Stimulated activated CD8-positive, alpha-beta memory T cell treated with anti-CD3 and anti-CD28 coated beads, Interleukin-2, amount 100 ng/mL, for 1 hour (primary cell): ENCODE measurements around the gene MESD.
"Not testable (repeated sequence)": the region's sequence is repeated elsewhere in the genome, so short reads cannot be mapped to it uniquely, and the experiment has no call there.

Source experiments
- DNase-seq, 2 donors: peaks; one replicate each; pipeline ENCODE4 v3.0.0-alpha.2; 2020; ENCODE audit warnings: low read depth in 2 of 2

Gene MESD

DNA sequence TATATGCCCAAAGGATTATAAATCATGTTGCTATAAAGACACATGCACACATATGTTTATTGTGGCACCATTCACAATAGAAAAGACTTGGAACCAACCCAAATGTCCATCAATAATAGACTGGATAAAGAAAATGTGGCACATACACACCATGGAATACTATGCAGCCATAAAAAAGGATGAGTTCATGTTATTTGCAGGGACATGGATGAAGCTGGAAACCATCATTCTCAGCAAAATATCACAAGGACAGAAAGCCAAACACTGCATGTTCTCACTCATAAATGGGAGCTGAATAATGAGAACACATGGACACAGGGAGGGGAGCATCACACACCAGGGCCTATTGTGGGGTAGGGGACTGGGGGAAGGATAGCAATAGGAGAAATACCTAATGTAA lies 24.2 kb downstream of the MESD start:
- DNase-seq = not testable (repeated sequence)

DNA sequence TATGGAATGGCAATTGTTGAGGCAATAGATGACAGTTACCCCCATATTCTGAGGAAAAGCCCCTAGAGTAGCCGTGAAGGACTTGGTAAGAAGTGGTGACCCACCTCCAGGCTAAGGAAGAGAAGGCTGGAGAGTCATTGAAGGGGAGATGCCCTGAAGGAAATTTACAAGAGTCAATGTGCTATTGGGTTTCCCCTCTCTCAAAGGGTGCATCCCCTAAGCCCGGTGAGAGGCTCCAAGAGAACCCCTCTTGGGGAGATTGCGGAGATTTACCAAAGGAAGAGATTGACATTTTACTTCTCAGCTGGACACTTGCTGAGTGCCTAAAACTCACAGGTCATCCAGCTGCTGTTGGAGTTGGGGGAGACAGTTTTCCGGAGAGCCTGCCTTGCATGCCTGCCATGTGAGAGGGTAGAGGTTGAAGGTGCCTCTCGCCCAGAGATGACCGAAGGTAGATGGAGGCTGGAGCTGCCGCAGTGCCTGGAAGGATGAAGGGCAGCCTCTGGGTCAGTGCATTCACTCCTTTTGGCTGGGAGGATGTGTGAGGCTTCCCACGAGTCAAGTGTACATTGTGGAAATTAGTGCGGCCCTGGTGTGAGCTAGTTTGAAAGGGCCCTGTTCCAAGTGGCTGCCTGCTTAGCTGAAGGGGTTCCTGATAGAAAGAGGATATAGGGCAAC lies 30.7 kb downstream of the MESD start:
- DNase-seq = no peak

DNA sequence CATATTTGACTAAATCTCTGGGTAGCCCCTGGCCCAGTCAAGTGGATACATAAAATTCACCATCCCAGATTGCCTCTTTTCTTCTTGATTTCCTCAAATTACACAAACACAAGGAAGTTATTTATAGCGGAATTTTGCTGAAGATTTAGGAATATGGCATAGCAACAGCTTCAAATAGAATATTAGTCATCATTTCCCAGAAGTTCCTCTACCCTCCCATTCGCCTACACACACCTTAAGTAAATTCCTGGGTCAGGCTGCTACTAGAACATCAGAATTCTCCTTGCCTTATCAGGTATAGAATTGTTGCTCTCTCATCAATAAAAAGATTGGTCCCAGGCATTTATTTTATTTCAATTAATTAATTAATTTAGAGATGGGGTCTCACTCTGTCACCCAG lies 31.6 kb downstream of the MESD start:
- DNase-seq = no peak

DNA sequence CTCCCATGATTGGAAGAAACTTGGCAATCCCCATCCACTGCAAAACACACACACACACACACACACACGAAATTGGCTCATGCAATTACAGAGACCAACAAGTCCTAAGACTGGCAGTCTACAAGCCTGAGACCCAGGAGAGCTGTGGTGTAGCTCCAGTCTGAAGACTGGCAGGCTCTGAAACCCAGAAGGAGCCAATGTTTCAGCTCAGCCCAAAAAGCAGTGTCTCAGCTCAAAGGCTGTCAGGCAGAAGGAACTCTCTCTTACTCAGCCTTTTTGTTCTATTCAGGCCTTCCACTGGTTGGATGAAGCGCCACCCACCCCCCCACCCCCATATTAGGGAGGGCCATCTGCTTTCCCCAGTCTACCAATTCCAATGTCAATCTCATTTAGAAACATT lies 32.1 kb downstream of the MESD start:
- no peak for DNase-seq

DNA sequence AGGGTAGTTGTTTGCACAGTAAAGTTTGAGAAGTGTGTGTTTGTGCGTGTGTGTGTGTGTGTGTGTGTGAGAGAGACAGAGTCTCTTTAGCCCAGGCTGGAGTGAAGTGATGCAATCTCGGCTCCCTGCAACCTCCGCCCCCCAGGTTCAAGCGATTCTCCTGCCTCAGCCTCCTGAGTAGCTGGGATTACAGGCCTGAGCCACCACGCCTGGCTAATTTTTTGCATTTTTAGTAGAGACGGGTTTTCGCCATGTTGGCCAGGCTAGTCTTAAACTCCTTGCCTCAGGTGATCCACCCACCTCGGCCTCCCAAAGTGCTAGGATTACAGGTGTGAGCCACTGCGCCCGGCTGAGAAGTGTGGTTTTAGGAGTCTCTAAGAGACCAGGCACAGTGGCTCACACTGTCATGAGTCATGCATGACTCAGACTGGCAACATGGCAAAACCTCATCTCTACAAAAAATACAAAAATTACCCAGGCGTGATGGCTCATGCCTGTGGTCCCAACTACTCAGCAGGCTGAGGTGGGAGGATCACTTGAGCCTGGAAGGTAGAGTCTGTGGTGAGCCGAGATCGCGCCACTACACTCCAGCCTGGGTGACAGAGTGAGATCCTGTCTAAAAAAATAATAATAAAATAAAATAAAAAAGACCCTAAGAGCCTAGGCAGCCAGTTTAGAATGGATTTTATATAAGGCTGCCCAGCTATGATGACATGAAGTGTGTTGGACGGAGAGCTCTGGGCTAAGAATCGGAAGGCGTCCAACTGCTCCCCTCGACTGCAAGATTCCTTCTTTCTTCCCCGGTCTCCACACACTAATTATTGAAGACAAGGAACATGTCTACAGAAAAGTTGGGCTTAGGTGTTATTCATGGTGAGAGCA lies 33.8 kb downstream of the MESD start:
- DNase-seq = not testable (repeated sequence)

DNA sequence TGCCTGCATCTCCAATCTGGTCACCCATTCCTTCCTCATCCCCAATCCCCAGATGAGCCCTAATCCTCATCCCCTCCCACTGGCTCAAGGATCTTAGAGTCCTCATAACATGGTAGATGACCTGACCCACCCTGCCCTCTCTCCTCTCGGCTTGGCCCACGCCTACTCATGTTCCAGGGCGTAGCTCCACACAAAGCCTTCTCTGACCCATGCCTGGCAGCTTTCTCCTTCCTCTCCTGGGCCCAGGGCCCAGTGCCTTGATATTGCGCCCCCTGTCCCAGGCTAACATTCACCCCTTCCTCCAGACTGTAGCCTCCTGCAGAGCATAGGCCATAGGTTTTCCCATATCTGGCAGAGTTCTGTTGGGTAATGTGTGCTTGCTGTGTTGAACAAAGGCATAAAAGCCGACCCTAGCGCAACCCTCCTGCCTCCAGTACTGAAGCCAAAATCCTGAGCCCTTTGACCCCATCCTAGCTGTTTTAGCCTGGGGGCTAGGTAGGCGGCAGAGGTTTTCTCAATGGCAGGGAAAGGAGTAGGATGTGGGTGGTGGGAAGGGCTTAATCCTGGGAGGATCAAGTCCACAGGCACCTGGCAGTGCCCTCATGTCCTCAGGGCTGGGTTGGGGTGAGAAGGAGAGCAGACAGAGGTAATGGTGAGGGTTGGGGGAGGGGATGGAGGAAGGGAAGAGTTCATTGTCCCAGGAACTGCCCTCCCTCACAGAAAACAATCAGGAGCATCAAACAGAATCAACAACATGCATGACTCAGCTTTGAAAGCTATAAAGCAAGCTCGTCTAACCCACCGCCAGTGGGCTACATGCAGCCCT lies 35.5 kb downstream of the MESD start:
- no peak for DNase-seq

DNA sequence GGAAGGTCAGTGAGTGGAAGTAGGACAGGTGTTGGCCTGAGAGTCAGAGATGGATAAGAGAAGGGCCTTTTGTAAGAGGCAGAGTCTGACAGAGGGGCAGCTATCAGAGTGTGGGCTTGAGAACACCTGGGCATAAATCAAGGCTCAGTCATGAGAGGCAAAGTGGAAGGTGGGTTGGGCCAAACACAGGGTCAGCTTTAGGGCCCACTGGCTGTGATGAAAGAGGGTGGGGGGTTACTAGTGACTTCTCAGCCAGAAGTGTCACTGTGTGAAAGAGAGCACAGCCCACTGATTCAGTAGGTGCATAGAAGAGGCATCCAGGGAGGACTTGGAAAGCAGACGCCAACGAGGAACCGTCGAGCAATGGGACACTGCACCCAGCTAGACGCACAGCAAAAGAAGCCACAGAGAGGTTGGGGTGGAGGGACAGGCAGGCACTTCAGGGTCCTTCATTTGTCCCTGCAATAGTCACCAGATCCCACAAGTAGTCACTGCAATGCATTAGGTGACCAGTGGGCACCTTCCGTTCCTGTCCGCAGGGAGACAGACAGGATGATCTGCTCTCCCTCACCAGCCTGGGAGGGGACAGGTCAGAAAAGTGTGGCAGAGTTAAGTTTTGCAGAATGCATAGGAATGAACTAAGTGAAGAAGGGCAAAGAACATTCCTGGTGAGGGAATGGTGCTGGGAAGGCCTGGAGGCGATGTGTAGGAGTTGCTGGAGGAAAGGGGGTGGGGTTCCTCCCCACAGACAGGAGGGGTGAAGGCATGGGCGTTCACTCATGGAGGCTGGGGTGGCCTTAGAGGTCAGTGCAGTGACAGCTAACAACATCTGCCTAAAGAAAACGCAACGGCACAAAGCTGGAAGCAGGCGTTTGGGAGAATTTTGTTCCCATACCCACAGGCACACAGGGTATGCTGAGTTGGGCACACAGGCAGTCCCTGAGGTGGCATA lies 36.3 kb downstream of the MESD start:
- no peak for DNase-seq

DNA sequence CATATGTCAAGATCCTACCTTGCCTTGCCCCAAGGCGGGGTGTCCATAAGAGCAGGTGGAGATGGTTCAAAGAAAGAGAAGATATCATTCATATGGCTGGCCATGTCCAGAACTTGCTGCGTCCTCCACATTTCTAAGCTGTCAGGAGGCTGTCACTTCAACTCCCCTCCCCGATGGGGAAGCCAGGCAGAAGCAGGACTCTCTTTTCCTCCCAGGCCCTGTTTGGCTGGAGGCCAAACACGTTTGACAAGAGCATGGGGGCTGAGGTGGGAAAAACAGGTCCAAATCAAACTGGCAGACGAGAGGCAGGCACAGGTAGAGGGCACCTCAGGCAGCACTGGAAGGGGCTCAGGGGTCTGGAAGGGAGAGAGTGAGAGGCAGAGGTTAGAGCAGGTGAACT lies 37.7 kb downstream of the MESD start:
- DNase-seq = no peak

DNA sequence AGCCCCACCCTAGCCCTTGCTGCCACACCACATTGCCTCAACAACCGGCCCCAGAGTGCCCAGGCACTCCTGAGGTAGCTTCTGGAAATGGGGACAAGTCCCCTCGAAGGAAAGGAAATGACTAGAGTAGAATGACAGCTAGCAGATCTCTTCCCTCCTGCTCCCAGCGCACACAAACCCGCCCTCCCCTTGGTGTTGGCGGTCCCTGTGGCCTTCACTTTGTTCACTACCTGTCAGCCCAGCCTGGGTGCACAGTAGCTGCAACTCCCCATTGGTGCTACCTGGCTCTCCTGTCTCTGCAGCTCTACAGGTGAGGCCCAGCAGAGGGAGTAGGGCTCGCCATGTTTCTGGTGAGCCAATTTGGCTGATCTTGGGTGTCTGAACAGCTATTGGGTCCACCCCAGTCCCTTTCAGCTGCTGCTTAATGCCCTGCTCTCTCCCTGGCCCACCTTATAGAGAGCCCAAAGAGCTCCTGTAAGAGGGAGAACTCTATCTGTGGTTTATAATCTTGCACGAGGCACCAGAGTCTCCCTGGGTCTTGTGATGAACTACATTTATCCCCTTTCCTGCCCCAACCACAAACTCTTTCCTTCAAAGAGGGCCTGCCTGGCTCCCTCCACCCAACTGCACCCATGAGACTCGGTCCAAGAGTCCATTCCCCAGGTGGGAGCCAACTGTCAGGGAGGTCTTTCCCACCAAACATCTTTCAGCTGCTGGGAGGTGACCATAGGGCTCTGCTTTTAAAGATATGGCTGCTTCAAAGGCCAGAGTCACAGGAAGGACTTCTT lies 39.1 kb downstream of the MESD start:
- DNase-seq = no peak

DNA sequence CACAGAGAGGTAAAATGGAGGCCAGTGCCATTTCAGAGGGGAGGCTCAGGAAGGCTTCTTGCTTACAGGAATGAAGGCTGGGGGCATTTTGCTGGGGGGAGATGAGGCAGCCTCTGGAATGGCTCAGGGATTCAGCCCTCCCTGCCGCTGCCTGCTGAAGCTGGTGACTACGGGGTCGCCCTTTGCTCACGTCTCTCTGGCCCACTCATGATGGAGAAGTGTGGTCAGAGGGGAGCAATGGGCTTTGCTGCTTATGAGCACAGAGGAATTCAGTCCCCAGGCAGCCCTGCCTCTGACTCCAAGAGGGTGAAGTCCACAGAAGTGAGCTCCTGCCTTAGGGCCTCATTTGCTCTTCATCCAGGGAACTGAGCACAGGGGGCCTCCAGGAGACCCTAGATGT lies 39.9 kb downstream of the MESD start:
- no peak for DNase-seq

DNA sequence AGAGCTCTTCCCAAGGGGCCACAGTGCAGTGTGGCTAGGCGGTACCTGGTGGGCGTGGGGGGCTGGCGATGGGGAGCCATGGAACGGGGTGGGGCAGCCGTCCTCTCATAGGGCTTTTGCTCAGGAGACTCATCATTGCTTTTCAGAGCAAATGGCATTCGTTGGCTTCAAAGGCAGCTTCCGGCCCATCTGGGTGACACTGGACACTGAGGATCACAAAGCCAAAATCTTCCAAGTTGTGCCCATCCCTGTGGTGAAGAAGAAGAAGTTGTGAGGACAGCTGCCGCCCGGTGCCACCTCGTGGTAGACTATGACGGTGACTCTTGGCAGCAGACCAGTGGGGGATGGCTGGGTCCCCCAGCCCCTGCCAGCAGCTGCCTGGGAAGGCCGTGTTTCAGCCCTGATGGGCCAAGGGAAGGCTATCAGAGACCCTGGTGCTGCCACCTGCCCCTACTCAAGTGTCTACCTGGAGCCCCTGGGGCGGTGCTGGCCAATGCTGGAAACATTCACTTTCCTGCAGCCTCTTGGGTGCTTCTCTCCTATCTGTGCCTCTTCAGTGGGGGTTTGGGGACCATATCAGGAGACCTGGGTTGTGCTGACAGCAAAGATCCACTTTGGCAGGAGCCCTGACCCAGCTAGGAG lies 40.8 kb downstream of the MESD start:
- no peak for DNase-seq

DNA sequence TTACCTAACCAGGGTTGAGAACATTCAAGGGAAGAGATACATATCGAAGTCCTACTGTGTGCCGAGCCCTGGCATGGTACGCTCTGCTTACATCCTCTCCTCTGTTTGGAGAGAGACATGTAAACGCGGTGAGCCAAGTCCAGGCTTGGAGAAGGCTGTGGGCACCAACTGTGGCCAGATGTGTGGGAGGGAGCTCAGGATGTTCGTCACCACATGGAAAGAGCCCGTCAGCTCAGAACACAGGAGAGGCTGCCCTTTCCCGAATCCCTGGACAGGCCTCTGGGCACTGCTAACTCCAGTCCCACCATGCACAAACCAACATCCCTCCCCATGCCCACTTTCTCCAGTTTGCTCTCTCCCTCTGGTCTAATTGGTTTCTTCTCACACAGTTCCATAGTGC lies 43.0 kb downstream of the MESD start:
- no peak for DNase-seq

DNA sequence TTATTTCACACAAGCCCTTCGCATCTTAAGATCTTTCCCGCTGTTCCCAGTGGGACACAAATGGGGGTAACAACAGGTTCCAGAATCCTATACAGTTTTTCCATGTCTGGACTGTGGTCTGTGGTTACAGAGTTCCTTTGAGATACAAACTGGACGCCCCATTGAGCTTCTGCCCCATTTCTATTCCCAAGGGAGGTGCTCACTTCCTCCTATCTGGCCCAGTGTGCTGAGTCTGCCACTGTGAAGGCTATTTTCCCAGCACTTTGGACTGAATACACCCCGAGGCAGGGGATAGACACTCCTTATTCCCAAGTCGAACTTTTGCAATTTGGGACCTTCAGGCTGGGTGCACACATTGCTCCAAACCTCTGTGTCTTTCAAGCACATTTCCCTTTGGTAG lies 44.0 kb downstream of the MESD start:
- no peak for DNase-seq

DNA sequence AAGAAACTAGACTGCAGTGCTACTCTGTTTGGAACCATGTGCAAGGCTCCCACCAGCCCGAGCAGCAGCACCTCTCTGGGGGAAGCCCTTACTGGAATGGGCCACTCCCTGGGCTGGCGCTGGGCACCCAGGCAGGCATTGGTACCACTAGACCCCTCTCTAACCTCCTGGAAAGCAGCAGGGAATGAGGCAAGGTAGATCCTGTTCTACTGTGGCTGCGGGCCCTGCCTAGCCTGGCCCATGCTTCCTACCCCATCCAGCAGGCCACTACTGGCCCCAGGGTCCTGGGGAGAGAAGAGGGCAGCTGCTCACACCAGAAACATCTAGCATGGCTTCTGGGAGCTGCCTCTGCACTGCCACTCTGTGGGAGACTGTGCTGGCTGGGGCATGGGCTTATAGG lies 44.8 kb downstream of the MESD start:
- no peak for DNase-seq

DNA sequence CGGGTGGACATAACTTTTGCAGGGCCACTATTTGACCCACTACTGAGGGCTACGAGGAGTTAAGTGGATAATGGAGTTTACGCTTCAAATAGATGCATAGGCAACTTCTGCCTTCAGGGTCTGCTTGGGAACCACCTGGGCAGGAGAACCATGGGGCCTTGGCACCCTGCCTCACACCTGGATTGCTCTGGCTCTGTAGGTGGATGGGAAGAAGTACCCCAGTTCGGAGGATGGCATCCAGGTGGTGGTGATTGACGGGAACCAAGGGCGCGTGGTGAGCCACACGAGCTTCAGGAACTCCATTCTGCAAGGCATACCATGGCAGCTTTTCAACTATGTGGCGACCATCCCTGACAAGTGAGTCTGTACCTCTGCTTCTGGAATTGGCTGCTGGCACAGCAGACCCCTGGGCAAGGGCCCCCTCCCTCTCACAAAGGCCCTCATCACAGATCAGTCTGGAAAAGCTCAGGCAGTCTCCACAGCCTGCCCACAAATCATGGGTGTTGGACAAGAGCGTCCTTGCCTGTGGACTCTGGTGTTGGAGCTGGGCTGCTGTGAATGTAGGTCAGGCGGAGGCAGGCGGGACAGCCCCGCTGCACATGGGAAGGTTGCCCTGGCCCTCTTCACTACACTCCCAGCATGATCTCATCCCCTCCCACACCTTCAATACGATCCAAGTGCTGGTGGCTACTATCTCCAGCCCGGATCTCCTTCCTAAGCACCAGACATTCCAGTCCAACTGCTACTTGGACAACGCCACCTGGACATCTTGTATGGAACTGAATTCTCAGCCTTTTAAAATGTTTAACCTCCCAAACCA lies 46.7 kb downstream of the MESD start:
- no peak for DNase-seq

DNA sequence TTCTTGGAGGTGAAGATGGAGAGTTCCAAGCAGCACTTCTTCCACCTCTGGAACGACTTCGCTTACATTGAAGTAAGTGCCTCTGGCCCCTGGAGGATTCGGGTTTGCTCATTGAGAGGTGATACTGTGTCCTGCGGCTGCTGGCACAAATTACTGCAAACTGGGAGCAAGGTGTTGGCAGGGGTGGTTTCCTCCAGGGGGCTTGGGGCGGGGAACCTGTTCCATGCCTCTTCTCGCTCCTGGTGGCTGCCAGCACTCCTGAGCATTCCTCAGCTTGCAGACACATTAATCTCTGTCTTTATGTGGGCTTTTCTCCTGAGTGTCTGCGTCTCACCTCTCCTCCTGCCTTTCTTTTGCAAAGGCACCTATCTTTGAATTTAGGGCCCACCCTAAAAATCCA lies 47.4 kb downstream of the MESD start:
- no peak for DNase-seq

DNA sequence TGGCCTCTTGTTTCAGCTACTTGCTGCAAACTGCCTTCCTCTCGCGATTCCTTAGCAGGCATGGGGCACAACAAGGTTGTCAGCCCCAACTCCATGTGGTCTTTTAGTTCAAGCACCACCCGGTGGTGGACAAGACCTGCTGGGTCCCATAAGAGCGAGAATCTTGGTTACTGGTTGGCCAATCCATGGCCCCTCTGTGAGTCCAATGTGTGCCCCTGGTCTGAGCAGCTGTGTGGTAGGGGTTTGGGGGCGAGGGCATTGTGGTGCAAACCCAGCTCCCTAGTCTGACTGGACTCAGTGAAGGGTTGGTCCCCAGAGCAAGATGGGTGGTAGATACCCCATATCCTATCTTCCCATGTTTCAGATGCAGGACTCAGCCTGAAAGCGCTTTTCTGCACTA lies 48.8 kb downstream of the MESD start:
- DNase-seq = no peak

DNA sequence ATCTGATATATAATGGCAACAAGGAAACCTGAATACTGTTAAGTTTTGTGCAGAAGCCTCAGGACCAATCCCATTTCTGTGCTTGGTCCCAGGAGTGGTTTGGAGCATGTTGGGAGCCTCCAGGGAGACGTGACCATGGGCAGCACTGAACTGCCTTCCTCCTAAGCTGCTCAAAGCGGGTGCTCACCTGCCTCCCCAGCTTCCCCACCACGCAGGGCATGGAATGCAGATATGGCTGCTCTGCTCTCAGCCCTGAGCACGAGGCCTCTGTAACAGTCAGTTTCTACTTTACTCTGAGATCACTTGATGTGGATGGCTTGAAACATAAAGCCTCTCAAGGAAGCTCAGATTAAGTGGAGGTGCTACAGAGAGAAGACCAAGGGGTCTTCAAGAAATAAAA lies 49.3 kb downstream of the MESD start:
- DNase-seq = no peak

DNA sequence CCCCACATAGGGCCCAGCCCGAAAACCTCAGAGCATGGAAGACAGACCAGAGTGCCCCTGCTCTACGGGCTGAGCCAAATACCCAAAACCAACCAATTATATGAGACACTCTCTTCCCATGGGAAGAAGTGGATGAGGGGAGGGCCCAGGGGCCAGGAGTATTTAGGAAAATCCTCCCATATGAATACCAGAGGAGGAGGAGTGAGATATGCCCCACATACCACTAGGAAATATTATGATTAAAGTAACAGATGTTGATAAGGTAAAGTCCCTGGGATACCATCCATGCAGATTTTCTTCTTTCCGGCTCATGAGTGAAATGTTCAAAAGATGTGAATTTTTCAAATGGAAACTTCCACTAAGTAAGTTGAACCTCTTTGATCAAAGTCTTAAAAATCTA lies 50.4 kb downstream of the MESD start:
- DNase-seq = no peak
